ENCODE measurements around the gene HS3ST3A1.

HS3ST3A1 gene

GRCh38 chr17:13534946-13535345 lies 66.8 kb downstream of the HS3ST3A1 start:
- H3K27ac ChIP-seq: no peak overlapping the region
- no peaks in the 10 kb centered on the region; a peak in 1 of 20 replicates for H3K4me1 ChIP-seq
- no peak overlapping the region for H3K4me3 ChIP-seq
- 0 out of 22 replicates have a peak, but pooled peaks cover 0 to 6% (median 0%) of the 10 kb centered on the region in 11 experiments for H4K20me1 ChIP-seq
- H3K9ac ChIP-seq: no peak overlapping the region
- no peak overlapping the region for H3K4me2 ChIP-seq
- H3K9me3 ChIP-seq (replicated peaks in 1 of 11): peaks cover 5 to 21% (median 14%) of the 10 kb centered on the region in 11 experiments; a peak in 17 of 22 replicates
- peaks cover 0 to 19% (median 0%) of the 10 kb centered on the region in 11 experiments; a peak in 2 of 22 replicates for H3K36me3 ChIP-seq
- H3K27me3 ChIP-seq: 0 out of 22 replicates have a peak, but pooled peaks cover 0 to 3% (median 0%) of the 10 kb centered on the region in 11 experiments
- TF ChIP-seq Cebpa-rat (IDR thresholded peaks at IDR 0.05): no peak

GRCh38 chr17:13531721-13532120 lies 70.0 kb downstream of the HS3ST3A1 start:
- no peak for TF ChIP-seq Cebpa-rat (IDR thresholded peaks at IDR 0.05)
- H3K9ac ChIP-seq: no peak overlapping the region
- 0 out of 22 replicates have a peak, but pooled peaks cover 0 to 3% (median 0%) of the 10 kb centered on the region in 11 experiments for H3K27me3 ChIP-seq
- 0 out of 22 replicates have a peak, but pooled peaks cover 0 to 6% (median 0%) of the 10 kb centered on the region in 11 experiments for H4K20me1 ChIP-seq
- H3K4me2 ChIP-seq: no peak overlapping the region
- H3K9me3 ChIP-seq (replicated peaks in 1 of 11): peaks cover 0 to 18% (median 14%) of the 10 kb centered on the region in 11 experiments; a peak in 16 of 22 replicates
- H3K4me1 ChIP-seq: no peaks in the 10 kb centered on the region
- H3K36me3 ChIP-seq: peaks cover 0 to 4% (median 0%) of the 10 kb centered on the region in 11 experiments; a peak in 1 of 22 replicates
- no peak overlapping the region for H3K4me3 ChIP-seq
- H3K27ac ChIP-seq: no peak overlapping the region

- no peak for TF ChIP-seq Cebpa-rat (IDR thresholded peaks at IDR 0.05)
- Histone ChIP-seq H3K9me3 (replicated peaks in 1 of 11) (no peaks in the 10 kb centered on the region), H3K36me3 (no peaks in the 10 kb centered on the region; a peak in 1 of 22 replicates), H4K20me1 (peaks cover 0 to 12% (median 0%) of the 10 kb centered on the region in 11 experiments; a peak in 2 of 22 replicates), H3K4me1 (peaks cover 0 to 7% (median 0%) of the 10 kb centered on the region in 10 experiments; a peak in 1 of 20 replicates), H3K4me2 (peak overlapping the region in 1 of 11 experiments; percentile 2; a peak in 1 of 22 replicates), H3K9ac (no peak overlapping the region), H3K27ac (no peak overlapping the region), H3K27me3 (no peaks in the 10 kb centered on the region), H3K4me3 (no peak overlapping the region)
These were observed 75.9 kb downstream of the HS3ST3A1 start for GRCh38 chr17:13525876-13526275.

GRCh38 chr17:13523164-13523563 lies 78.6 kb downstream of the HS3ST3A1 start:
- no peak overlapping the region for H3K4me3 ChIP-seq
- no peak for TF ChIP-seq Cebpa-rat (IDR thresholded peaks at IDR 0.05)

GRCh38 chr17:13522749-13523148 lies 79.0 kb downstream of the HS3ST3A1 start:
- no peak overlapping the region for H3K4me2 ChIP-seq
- no peak for TF ChIP-seq Cebpa-rat (IDR thresholded peaks at IDR 0.05)
- no peak overlapping the region for H3K27ac ChIP-seq
- no peaks in the 10 kb centered on the region for H3K27me3 ChIP-seq
- H3K4me1 ChIP-seq: peaks cover 0 to 7% (median 0%) of the 10 kb centered on the region in 10 experiments; a peak in 1 of 20 replicates
- H4K20me1 ChIP-seq: peaks cover 0 to 6% (median 0%) of the 10 kb centered on the region in 11 experiments; a peak in 2 of 22 replicates
- H3K4me3 ChIP-seq: no peak overlapping the region
- H3K9ac ChIP-seq: no peak overlapping the region
- no peaks in the 10 kb centered on the region for H3K9me3 ChIP-seq (replicated peaks in 1 of 11)
- H3K36me3 ChIP-seq: no peaks in the 10 kb centered on the region

More at GRCh38 chr17:13523164-13523563, 78.6 kb downstream of the HS3ST3A1 start:
- Histone ChIP-seq H3K9me3 (replicated peaks in 1 of 11) (no peaks in the 10 kb centered on the region), H3K36me3 (no peaks in the 10 kb centered on the region; a peak in 1 of 22 replicates), H4K20me1 (peaks cover 0 to 6% (median 0%) of the 10 kb centered on the region in 11 experiments; a peak in 2 of 22 replicates), H3K4me1 (peaks cover 0 to 7% (median 0%) of the 10 kb centered on the region in 10 experiments; a peak in 1 of 20 replicates), H3K27me3 (no peaks in the 10 kb centered on the region), H3K4me2 (no peak overlapping the region), H3K9ac (no peak overlapping the region), H3K27ac (no peak overlapping the region)

- Histone ChIP-seq H3K4me2 (no peak overlapping the region), H3K9me3 (replicated peaks in 1 of 11) (no peaks in the 10 kb centered on the region), H3K9ac (no peak overlapping the region), H3K36me3 (no peaks in the 10 kb centered on the region), H3K4me3 (no peak overlapping the region), H3K27ac (no peak overlapping the region), H3K27me3 (no peaks in the 10 kb centered on the region), H3K4me1 (peaks cover 0 to 7% (median 0%) of the 10 kb centered on the region in 10 experiments; a peak in 1 of 20 replicates), H4K20me1 (peaks cover 0 to 6% (median 0%) of the 10 kb centered on the region in 11 experiments; a peak in 2 of 22 replicates)
- no peak for TF ChIP-seq Cebpa-rat (IDR thresholded peaks at IDR 0.05)
These were observed 79.9 kb downstream of the HS3ST3A1 start for GRCh38 chr17:13521784-13522183.

- Histone ChIP-seq H3K27ac (no peak overlapping the region), H3K9me3 (replicated peaks in 1 of 11) (no peaks in the 10 kb centered on the region), H3K4me2 (no peak overlapping the region), H3K4me3 (no peak overlapping the region), H3K4me1 (peaks cover 0 to 7% (median 0%) of the 10 kb centered on the region in 10 experiments; a peak in 1 of 20 replicates), H3K27me3 (no peaks in the 10 kb centered on the region), H4K20me1 (peaks cover 0 to 5% (median 0%) of the 10 kb centered on the region in 11 experiments; a peak in 2 of 22 replicates), H3K36me3 (0 out of 22 replicates have a peak, but pooled peaks cover 0 to under 1% (median 0%) of the 10 kb centered on the region in 11 experiments), H3K9ac (no peak overlapping the region)
- no peak for TF ChIP-seq Cebpa-rat (IDR thresholded peaks at IDR 0.05)
These were observed 80.7 kb downstream of the HS3ST3A1 start for GRCh38 chr17:13520899-13521572.

- H3K9me3 ChIP-seq (replicated peaks in 1 of 11): no peaks in the 10 kb centered on the region
- H3K36me3 ChIP-seq: peaks cover 0 to 5% (median 0%) of the 10 kb centered on the region in 11 experiments; a peak in 1 of 22 replicates
- H3K4me2 ChIP-seq: no peak overlapping the region
- H3K27ac ChIP-seq: no peak overlapping the region
- H3K4me1 ChIP-seq: no peaks in the 10 kb centered on the region
- TF ChIP-seq Cebpa-rat (IDR thresholded peaks at IDR 0.05): no peak
- H3K9ac ChIP-seq: no peak overlapping the region
- H3K27me3 ChIP-seq: no peaks in the 10 kb centered on the region
- H3K4me3 ChIP-seq: no peak overlapping the region
- H4K20me1 ChIP-seq: no peaks in the 10 kb centered on the region
These were observed 83.3 kb downstream of the HS3ST3A1 start for GRCh38 chr17:13518261-13519000.

- no peaks in the 10 kb centered on the region for H3K27me3 ChIP-seq
- peaks cover 0 to 5% (median 0%) of the 10 kb centered on the region in 11 experiments; a peak in 1 of 22 replicates for H3K36me3 ChIP-seq
- H3K9ac ChIP-seq: no peak overlapping the region
- peaks cover 0 to 22% (median 0%) of the 10 kb centered on the region in 11 experiments; a peak in 2 of 22 replicates for H4K20me1 ChIP-seq
- H3K4me1 ChIP-seq: no peaks in the 10 kb centered on the region
- H3K9me3 ChIP-seq (replicated peaks in 1 of 11): no peaks in the 10 kb centered on the region
- H3K4me3 ChIP-seq: no peak overlapping the region
- TF ChIP-seq Cebpa-rat (IDR thresholded peaks at IDR 0.05): no peak
- no peak overlapping the region for H3K27ac ChIP-seq
- H3K4me2 ChIP-seq: no peak overlapping the region
These were observed 88.7 kb downstream of the HS3ST3A1 start for GRCh38 chr17:13513039-13513405.

All from BLaER1 treated with 17β-estradiol and CSF1 and Interleukin-3, amounts not matched to agents 10 nM and 100 nM (cell line).